ENCODE data around the gene ABI1. TPM values are rescaled to one million over a fixed set of nuclear protein-coding genes. Genes with fewer than 3 reads are reported as not detected.
"Not testable (repeated sequence)": the region's sequence is repeated elsewhere in the genome, so short reads cannot be mapped to it uniquely, and the experiment has no call there.

The ABI1 gene
- total RNA-seq, 1 experiment from 2014 or later, result 29.7 TPM

- Histone ChIP-seq H3K4me3 (ENCODE audit: insufficient read depth, low read depth, low read length) (no peak overlapping the region), H3K27me3 (ENCODE audit: control insufficient read depth, insufficient read depth, low read length) (no peaks in the 10 kb centered on the region), H3K36me3 (replicated peaks; ENCODE audit: control insufficient read depth, insufficient read depth, low read length) (no peaks in the 10 kb centered on the region)
- DNase-seq, result no peak
These were observed 58.2 kb downstream of the ABI1 start for GRCh38 chr10:26802527-26802926.

DNA sequence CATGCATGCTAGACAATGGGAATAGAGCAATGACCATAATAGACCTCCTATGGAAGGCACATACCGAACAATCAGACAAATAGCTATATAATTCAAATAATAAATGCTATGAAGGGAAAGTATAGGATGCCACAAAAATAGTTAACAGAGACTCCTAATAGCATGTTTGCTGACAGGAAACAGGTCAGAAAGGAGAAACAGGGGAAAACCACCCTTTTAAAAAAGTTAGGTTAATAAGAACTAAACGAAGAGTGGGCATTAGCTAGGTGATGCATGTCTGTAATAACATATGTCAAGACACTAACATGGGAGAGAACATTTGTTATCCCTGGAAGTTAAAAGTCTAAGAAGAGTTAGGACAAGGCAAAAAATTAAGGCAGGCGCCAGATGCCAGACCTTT lies 58.9 kb downstream of the ABI1 start:
- no peak for DNase-seq
- H3K27me3 ChIP-seq (ENCODE audit: control insufficient read depth, insufficient read depth, low read length), result no peaks in the 10 kb centered on the region
- H3K4me3 ChIP-seq (ENCODE audit: insufficient read depth, low read depth, low read length), result no peak overlapping the region
- H3K36me3 ChIP-seq (replicated peaks; ENCODE audit: control insufficient read depth, insufficient read depth, low read length), result no peaks in the 10 kb centered on the region

DNA sequence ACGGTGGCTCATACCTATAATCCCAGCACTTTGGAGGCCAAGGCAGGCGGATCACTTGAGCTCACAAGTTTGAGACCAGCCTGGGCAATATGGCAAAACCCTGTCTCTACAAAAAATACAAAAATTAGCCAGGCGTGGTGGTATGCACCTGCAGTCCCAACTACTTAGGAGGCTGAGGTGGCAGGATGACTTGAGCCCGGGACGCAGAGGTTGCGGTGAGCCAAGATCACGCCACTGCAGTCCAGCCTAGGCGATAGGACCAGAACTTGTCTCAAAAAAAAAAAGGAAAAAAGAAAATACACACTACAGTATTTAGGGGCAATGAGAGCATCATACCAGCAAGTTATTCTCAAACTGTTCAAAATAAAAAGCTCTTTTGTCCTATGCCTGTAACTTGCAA lies 59.5 kb downstream of the ABI1 start:
- Histone ChIP-seq H3K27me3 (ENCODE audit: control insufficient read depth, insufficient read depth, low read length) (no peaks in the 10 kb centered on the region), H3K4me3 (ENCODE audit: insufficient read depth, low read depth, low read length) (no peak overlapping the region), H3K36me3 (replicated peaks; ENCODE audit: control insufficient read depth, insufficient read depth, low read length) (no peaks in the 10 kb centered on the region)
- no peak for DNase-seq

- DNase-seq, result no peak
- no peak overlapping the region for H3K4me3 ChIP-seq (ENCODE audit: insufficient read depth, low read depth, low read length)
- H3K36me3 ChIP-seq (replicated peaks; ENCODE audit: control insufficient read depth, insufficient read depth, low read length), result no peaks in the 10 kb centered on the region
- no peaks in the 10 kb centered on the region for H3K27me3 ChIP-seq (ENCODE audit: control insufficient read depth, insufficient read depth, low read length)
These were observed 60.3 kb downstream of the ABI1 start for GRCh38 chr10:26800468-26800867.

DNA sequence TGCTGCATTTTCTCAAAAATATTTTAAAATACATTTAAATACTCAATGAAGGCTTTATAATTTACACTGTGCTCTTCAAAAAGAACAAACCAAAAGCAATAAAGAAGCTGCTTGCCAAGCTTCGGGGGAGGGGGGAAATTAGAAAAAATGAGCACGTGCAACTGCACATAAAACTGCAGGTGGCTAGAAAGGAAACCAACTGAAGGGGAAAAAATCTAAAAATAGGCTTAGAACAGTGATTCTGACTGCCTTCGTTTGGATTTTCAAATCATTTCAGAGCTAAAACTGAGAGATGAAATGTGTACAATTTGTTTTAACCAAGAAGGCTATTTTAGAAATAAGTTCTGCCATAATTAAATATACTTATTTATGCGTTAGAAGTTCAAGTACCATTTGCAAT lies 61.4 kb downstream of the ABI1 start:
- Histone ChIP-seq H3K27me3 (ENCODE audit: control insufficient read depth, insufficient read depth, low read length) (no peaks in the 10 kb centered on the region), H3K36me3 (replicated peaks; ENCODE audit: control insufficient read depth, insufficient read depth, low read length) (no peaks in the 10 kb centered on the region), H3K4me3 (ENCODE audit: insufficient read depth, low read depth, low read length) (no peak overlapping the region)
- DNase-seq, result no peak

GRCh38 chr10:26798298-26798697 lies 62.5 kb downstream of the ABI1 start:
- Histone ChIP-seq H3K27me3 (ENCODE audit: control insufficient read depth, insufficient read depth, low read length) (no peaks in the 10 kb centered on the region), H3K4me3 (ENCODE audit: insufficient read depth, low read depth, low read length) (no peak overlapping the region), H3K36me3 (replicated peaks; ENCODE audit: control insufficient read depth, insufficient read depth, low read length) (no peaks in the 10 kb centered on the region)
- DNase-seq, result no peak

GRCh38 chr10:26797340-26797739 lies 63.4 kb downstream of the ABI1 start:
- Histone ChIP-seq H3K36me3 (replicated peaks; ENCODE audit: control insufficient read depth, insufficient read depth, low read length) (no peaks in the 10 kb centered on the region), H3K4me3 (ENCODE audit: insufficient read depth, low read depth, low read length) (no peak overlapping the region), H3K27me3 (ENCODE audit: control insufficient read depth, insufficient read depth, low read length) (no peaks in the 10 kb centered on the region)
- no peak for DNase-seq

GRCh38 chr10:26792758-26793495 lies 67.8 kb downstream of the ABI1 start:
- no peak for DNase-seq
- no peak overlapping the region for H3K4me3 ChIP-seq (ENCODE audit: insufficient read depth, low read depth, low read length)
- H3K27me3 ChIP-seq (ENCODE audit: control insufficient read depth, insufficient read depth, low read length), result no peaks in the 10 kb centered on the region
- no peaks in the 10 kb centered on the region for H3K36me3 ChIP-seq (replicated peaks; ENCODE audit: control insufficient read depth, insufficient read depth, low read length)

DNA sequence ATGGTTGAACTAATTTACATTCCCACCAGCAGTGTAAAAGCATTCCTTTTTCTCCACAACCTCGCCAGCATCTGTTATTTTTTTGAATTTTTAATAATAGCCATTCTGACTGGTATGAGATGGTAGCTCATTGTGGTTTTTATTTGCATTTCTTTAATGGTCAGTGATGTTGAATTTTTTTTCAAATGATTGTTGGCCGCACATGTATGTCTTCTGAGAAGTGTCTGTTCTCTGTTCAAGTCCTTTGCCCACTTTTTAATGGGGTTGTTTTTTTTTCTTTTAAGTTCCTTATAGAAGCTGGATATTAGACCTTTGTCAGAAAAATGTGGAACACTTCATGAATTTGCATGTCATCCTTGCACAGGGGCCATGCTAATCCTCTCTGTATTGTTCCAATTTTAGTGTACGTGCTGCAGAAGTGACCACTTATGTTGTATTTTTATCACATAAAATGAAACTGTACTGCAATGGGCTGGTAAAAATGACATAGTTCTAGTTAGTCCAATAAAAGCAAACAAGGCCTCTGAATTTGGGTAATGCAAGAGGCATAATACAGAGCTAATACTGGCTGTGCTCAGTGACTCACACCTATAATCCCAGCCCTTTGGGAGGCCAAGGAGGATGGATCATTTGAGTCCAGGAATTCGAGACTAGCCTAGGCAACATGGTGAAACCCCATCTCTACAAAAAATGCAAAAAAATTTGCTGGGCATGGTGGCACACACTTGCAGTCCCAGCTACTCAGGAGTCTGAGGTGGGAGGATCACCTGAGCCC lies 70.3 kb downstream of the ABI1 start:
- Histone ChIP-seq H3K36me3 (replicated peaks; ENCODE audit: control insufficient read depth, insufficient read depth, low read length) (no peaks in the 10 kb centered on the region), H3K27me3 (ENCODE audit: control insufficient read depth, insufficient read depth, low read length) (no peaks in the 10 kb centered on the region)
- no peak for DNase-seq

DNA sequence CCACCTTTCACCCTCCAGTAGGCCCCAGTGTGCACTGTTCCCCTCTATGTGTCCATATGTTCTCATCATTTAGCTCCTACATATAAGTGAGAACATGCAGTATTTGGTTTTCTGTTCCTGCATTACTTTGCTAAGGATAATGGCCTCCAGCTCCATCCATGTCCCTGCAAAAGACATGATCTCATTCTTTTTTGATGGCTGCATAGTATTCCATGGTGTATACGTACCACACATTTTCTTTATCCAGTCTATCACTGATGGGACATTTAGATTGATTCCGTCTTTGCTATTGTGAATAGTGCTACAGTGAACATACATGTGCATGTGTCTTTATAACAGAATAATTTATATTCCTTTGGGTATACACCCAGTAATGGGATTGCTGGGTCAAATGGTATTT lies 71.0 kb downstream of the ABI1 start:
- H3K27me3 ChIP-seq (ENCODE audit: control insufficient read depth, insufficient read depth, low read length); DNase-seq; H3K4me3 ChIP-seq (ENCODE audit: insufficient read depth, low read depth, low read length); H3K36me3 ChIP-seq (replicated peaks; ENCODE audit: control insufficient read depth, insufficient read depth, low read length): not testable (repeated sequence)

More for the DNA sequence above, 70.3 kb downstream of the ABI1 start:
- no peak overlapping the region for H3K4me3 ChIP-seq (ENCODE audit: insufficient read depth, low read depth, low read length)

DNA sequence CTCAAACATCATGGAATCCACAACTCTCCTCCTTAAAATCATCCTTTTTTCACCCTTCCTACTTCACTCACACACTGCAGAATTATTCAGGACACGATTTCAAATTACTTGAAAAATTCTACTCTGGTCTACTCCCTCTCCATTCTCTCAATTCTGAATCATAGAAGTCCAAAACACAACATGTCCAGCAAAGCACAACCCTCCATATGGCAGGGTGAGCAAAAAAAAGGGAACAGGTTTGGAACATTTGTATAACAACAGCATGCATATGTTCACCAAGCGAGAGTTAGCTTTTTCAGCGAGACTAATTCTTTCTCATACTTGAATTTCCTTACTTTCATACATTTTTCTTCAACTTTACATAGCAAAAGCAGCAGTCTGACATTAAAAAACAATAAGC lies 73.4 kb downstream of the ABI1 start:
- no peaks in the 10 kb centered on the region for H3K36me3 ChIP-seq (replicated peaks; ENCODE audit: control insufficient read depth, insufficient read depth, low read length)
- no peaks in the 10 kb centered on the region for H3K27me3 ChIP-seq (ENCODE audit: control insufficient read depth, insufficient read depth, low read length)
- H3K4me3 ChIP-seq (ENCODE audit: insufficient read depth, low read depth, low read length), result no peak overlapping the region
- DNase-seq, result no peak

- H3K36me3 ChIP-seq (replicated peaks; ENCODE audit: control insufficient read depth, insufficient read depth, low read length), result no peaks in the 10 kb centered on the region
- H3K27me3 ChIP-seq (ENCODE audit: control insufficient read depth, insufficient read depth, low read length), result no peaks in the 10 kb centered on the region
- no peak for DNase-seq
- no peak overlapping the region for H3K4me3 ChIP-seq (ENCODE audit: insufficient read depth, low read depth, low read length)
These were observed 79.0 kb downstream of the ABI1 start for GRCh38 chr10:26781797-26782196.

GRCh38 chr10:26780793-26781601 lies 79.8 kb downstream of the ABI1 start:
- no peak for DNase-seq
- no peak overlapping the region for H3K4me3 ChIP-seq (ENCODE audit: insufficient read depth, low read depth, low read length)
- H3K36me3 ChIP-seq (replicated peaks; ENCODE audit: control insufficient read depth, insufficient read depth, low read length), result no peaks in the 10 kb centered on the region
- H3K27me3 ChIP-seq (ENCODE audit: control insufficient read depth, insufficient read depth, low read length), result no peaks in the 10 kb centered on the region

DNA sequence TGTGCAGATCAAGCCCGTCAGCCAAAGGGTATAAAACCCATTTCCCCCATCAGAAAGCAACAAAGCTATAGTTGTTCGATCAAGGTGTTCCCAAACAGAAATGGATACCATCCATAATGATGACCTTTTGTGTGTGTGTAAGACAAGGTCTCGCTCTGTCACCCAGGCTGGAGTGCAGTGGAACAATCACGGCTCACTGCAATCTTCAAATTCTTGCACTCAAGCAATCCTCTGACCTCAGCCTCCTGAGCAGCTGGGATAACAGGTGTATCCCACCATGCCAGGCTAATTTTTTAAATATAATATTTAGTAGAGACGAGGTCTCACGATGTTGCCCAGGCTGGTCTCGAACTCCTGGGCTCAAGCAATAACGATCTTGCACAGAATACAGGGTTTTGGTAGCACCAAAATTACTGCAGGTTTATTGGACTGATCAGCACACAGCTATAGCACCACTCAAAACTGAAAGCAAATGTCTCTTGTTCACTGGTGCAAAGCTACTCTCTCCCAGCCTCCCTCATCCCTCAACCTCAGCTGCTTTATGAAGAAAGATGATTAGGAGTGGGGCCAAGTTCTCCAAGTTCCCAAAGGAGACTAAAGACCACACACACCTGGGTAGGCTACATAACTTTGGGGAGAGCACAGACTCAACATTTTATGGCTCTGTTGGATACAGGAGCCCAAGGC lies 80.5 kb downstream of the ABI1 start:
- Histone ChIP-seq H3K36me3 (replicated peaks; ENCODE audit: control insufficient read depth, insufficient read depth, low read length) (no peaks in the 10 kb centered on the region), H3K4me3 (ENCODE audit: insufficient read depth, low read depth, low read length) (no peak overlapping the region)

More for the DNA sequence above, 80.5 kb downstream of the ABI1 start:
- no peak for DNase-seq
- no peaks in the 10 kb centered on the region for H3K27me3 ChIP-seq (ENCODE audit: control insufficient read depth, insufficient read depth, low read length)
